Gastroesophageal sphincter (tissue), 4 donors: Measurements from ENCODE around the gene PATE2. TPM values are rescaled to one million over a fixed set of nuclear protein-coding genes. Genes with fewer than 3 reads are reported as not detected.

Experiments
- ATAC-seq: fragments of 150-250 bp; one replicate; pipeline ENCODE4 v1.9.1; 2016; ENCODE audit warnings: mild to moderate bottlenecking, moderate library complexity
- H3K27ac ChIP-seq, 4 donors: fragments of 200-600 bp; sonication (generic) in 3 of 4; 1 replicate in 3 of 4; 2 replicates in 1 of 4; pipeline ENCODE4 v1.5.1; 2016 to 2019
- H3K27me3 ChIP-seq: fragments of 200-600 bp; sonication (generic); one replicate; pipeline ENCODE4 v1.5.1; 2019
- H3K36me3 ChIP-seq, 2 donors: fragments of 200-600 bp; sonication (generic); one replicate each; pipeline ENCODE4 v1.5.1; 2019; ENCODE audit warnings: control low read depth in 1 of 2
- H3K4me1 ChIP-seq, 3 donors: fragments of 200-600 bp; sonication (generic); 1 replicate in 2 of 3; 2 replicates in 1 of 3; pipeline ENCODE4 v1.5.1; 2016 to 2019; ENCODE audit warnings: control low read depth in 2 of 3
- H3K4me3 ChIP-seq, 2 donors: fragments of 200-600 bp; sonication (generic); one replicate each; pipeline ENCODE4 v1.5.1; 2019; ENCODE audit warnings: mild to moderate bottlenecking in 1 of 2, moderate library complexity in 1 of 2
- H3K9me3 ChIP-seq, 3 donors: fragments of 200-600 bp; sonication (generic); one replicate each; pipeline ENCODE4 v1.5.1; 2017 to 2019; ENCODE audit warnings: control low read depth in 2 of 3
- CTCF ChIP-seq, 4 experiments: fragments of 200-600 bp in 2 of 4; fragments of 450-650 bp in 2 of 4; sonication (generic) in 1 of 4; IDR thresholded peaks; one replicate each; pipeline ENCODE4 v1.5.1; 2017 to 2019; ENCODE audit warnings: antibody characterized with exemption in 4 of 4, mild to moderate bottlenecking in 2 of 4, moderate library complexity in 2 of 4
- EP300 ChIP-seq: sonication (generic); formaldehyde crosslinking; IDR thresholded peaks from one replicate; pipeline ENCODE4 v1.6.1; 2017; ENCODE audit warnings: antibody characterized with exemption, mild to moderate bottlenecking
- POLR2A ChIP-seq, 2 donors: fragments of 450-650 bp; IDR thresholded peaks; one replicate each; pipeline ENCODE4 v1.6.1; 2017; ENCODE audit warnings: antibody characterized with exemption in 2 of 2, mild to moderate bottlenecking in 2 of 2, moderate library complexity in 1 of 2
- POLR2AphosphoS5 ChIP-seq: sonication (generic); formaldehyde crosslinking; IDR thresholded peaks from one replicate; pipeline ENCODE4 v1.6.1; 2017; ENCODE audit warnings: antibody characterized with exemption
- WGBS, 2 donors: methylation state at CpG; one replicate each; pipeline ENCODE4 v1.1.5; 2018; ENCODE audit warnings: low coverage in 1 of 2; 5-methylcytosine and 5-hydroxymethylcytosine counted together
- total RNA-seq, 4 donors: library from RNA; depleted of rRNA; stranded (reverse); fragments of >200 nt; gene quantifications; one replicate each; pipeline ENCODE4 v1.1.0, GENCODE V29; 2016

The PATE2 gene
- under 1 TPM in 1 of 4 donors, not detected in 3; 0.13 TPM for total RNA-seq

GRCh38 chr11:125778728-125779127 lies at the start of gene PATE2:
PATE2 (minus strand) TSS chr11:125778828; CDS start chr11:125778773, 55 bp downstream.
- Histone ChIP-seq H3K27me3 (no peaks in the 10 kb centered on the region), H3K27ac (no peak within 1 kb of the TSS), H3K9me3 (no peaks in the 10 kb centered on the region), H3K4me3 (no peak within 1 kb of the TSS), H3K36me3 (no peaks in the 10 kb centered on the region), H3K4me1 (no peaks in the 10 kb centered on the region)
- TF ChIP-seq CTCF (IDR thresholded peaks at IDR 0.05) (no peak), EP300 (no peak), POLR2A (IDR thresholded peaks at IDR 0.05) (no peak), POLR2AphosphoS5 (no peak)
- ATAC-seq, result no peak

GRCh38 chr11:125807909-125808308 lies 29.3 kb upstream of the PATE2 start:
- Histone ChIP-seq H3K27ac (no peak overlapping the region), H3K4me3 (no peak overlapping the region), H3K4me1 (no peaks in the 10 kb centered on the region), H3K27me3 (no peaks in the 10 kb centered on the region), H3K9me3 (peaks cover 0 to 57% (median 0%) of the 10 kb centered on the region in 3 donors), H3K36me3 (no peaks in the 10 kb centered on the region)
- 71% methylated on average over 1 of the region's 1 CpG; no CpG with 5 or more reads in 1 of the 2 donors for WGBS, 2 donors
- no peak for TF ChIP-seq EP300
- no peak for TF ChIP-seq CTCF (IDR thresholded peaks at IDR 0.05)
- TF ChIP-seq POLR2A (IDR thresholded peaks at IDR 0.05), result no peak
- ATAC-seq, result no peak

- Histone ChIP-seq H3K4me1 (no peaks in the 10 kb centered on the region), H3K36me3 (no peaks in the 10 kb centered on the region), H3K4me3 (no peak overlapping the region), H3K27ac (no peak overlapping the region), H3K9me3 (peaks cover 0 to 61% (median 0%) of the 10 kb centered on the region in 3 donors), H3K27me3 (no peaks in the 10 kb centered on the region)
- 63 to 86% methylated on average over 1 of the region's 1 CpG for WGBS, 2 donors
- no peak for TF ChIP-seq POLR2AphosphoS5
- no peak for TF ChIP-seq EP300
- TF ChIP-seq CTCF (IDR thresholded peaks at IDR 0.05), result no peak
- TF ChIP-seq POLR2A (IDR thresholded peaks at IDR 0.05), result no peak
- no peak for ATAC-seq
Measured at GRCh38 chr11:125802387-125802786, 23.8 kb upstream of the PATE2 start.

- H3K27me3 ChIP-seq, result no peaks in the 10 kb centered on the region
- H3K4me1 ChIP-seq, result no peaks in the 10 kb centered on the region
- ATAC-seq, result no peak
- no peaks in the 10 kb centered on the region for H3K36me3 ChIP-seq
- 73 to 77% methylated on average over 2 of the region's 2 CpGs for WGBS, 2 donors
- TF ChIP-seq POLR2AphosphoS5 (no peak), POLR2A (IDR thresholded peaks at IDR 0.05) (no peak), EP300 (no peak), CTCF (IDR thresholded peaks at IDR 0.05) (no peak)
- H3K4me3 ChIP-seq, result no peak overlapping the region
- no peak overlapping the region for H3K27ac ChIP-seq
- peaks cover 0 to 73% (median 0%) of the 10 kb centered on the region in 3 donors for H3K9me3 ChIP-seq
Measured at GRCh38 chr11:125799808-125800207, 21.2 kb upstream of the PATE2 start.

GRCh38 chr11:125797641-125798040 lies 19.0 kb upstream of the PATE2 start:
- Histone ChIP-seq H3K4me1 (no peaks in the 10 kb centered on the region), H3K27ac (no peak overlapping the region), H3K27me3 (no peaks in the 10 kb centered on the region), H3K36me3 (no peaks in the 10 kb centered on the region), H3K4me3 (no peak overlapping the region), H3K9me3 (peaks cover 0 to 63% (median 0%) of the 10 kb centered on the region in 3 donors)
- 42 to 50% methylated on average over 4 of the region's 4 CpGs for WGBS, 2 donors
- TF ChIP-seq POLR2AphosphoS5, result no peak
- no peak for TF ChIP-seq CTCF (IDR thresholded peaks at IDR 0.05)
- no peak for TF ChIP-seq POLR2A (IDR thresholded peaks at IDR 0.05)
- no peak for TF ChIP-seq EP300
- ATAC-seq, result no peak
